Endometrial microvascular endothelial cells (primary cell): Measurements from ENCODE around the gene FBXW2. TPM values are rescaled to one million over a fixed set of nuclear protein-coding genes. Genes with fewer than 3 reads are reported as not detected.
"Not testable (repeated sequence)": the region's sequence is repeated elsewhere in the genome, so short reads cannot be mapped to it uniquely, and the experiment has no call there.

ENCODE experiments used
- in situ Hi-C: cut with HindIII; loops from 2 replicates; pipeline ENCODE4 v1.10.0; 2017; ENCODE audit warnings: low sequenced_read_pairs, low pct_unique_long_range_greater_than_20kb; ENCODE audit errors: inconsistent ontology term
- total RNA-seq: library from RNA; depleted of rRNA; stranded (reverse); fragments of >200 nt; gene quantifications from one replicate; pipeline ENCODE4 v1.2.3, GENCODE V29; 2015; ENCODE audit errors: inconsistent ontology term

Gene FBXW2
- total RNA-seq, 1 donor from 2014 or later = 45.7 TPM

- in situ Hi-C loops = no loop called here
These were observed 36.7 kb downstream of the FBXW2 start for GRCh38 chr9:120756531-120756930.

GRCh38 chr9:120755810-120756434 lies 37.3 kb downstream of the FBXW2 start:
- in situ Hi-C loops = no loop called here

GRCh38 chr9:120755044-120755443 lies 38.2 kb downstream of the FBXW2 start:
- in situ Hi-C loops = no loop called here

- in situ Hi-C loops = no loop called here
These were observed 42.8 kb downstream of the FBXW2 start for GRCh38 chr9:120750421-120750820.

GRCh38 chr9:120746366-120746765 lies 46.9 kb downstream of the FBXW2 start:
- in situ Hi-C loops = not testable (repeated sequence)

- in situ Hi-C loops = no loop called here
These were observed 47.9 kb downstream of the FBXW2 start for GRCh38 chr9:120745278-120745677.

GRCh38 chr9:120742951-120743416 lies 50.2 kb downstream of the FBXW2 start:
- in situ Hi-C loops = no loop called here

GRCh38 chr9:120741701-120742100 lies 51.5 kb downstream of the FBXW2 start:
- in situ Hi-C loops = no loop called here

- in situ Hi-C loops = no loop called here
These were observed 52.0 kb downstream of the FBXW2 start for GRCh38 chr9:120741191-120741590.

- in situ Hi-C loops = no loop called here
These were observed 53.1 kb downstream of the FBXW2 start for GRCh38 chr9:120740132-120740531.

GRCh38 chr9:120737416-120738165 lies 55.6 kb downstream of the FBXW2 start:
- in situ Hi-C loops = no loop called here

GRCh38 chr9:120736881-120737280 lies 56.3 kb downstream of the FBXW2 start:
- in situ Hi-C loops = no loop called here

- in situ Hi-C loops = no loop called here
These were observed 57.6 kb downstream of the FBXW2 start for GRCh38 chr9:120735415-120736126.

GRCh38 chr9:120734607-120735410 lies 58.4 kb downstream of the FBXW2 start:
- in situ Hi-C loops = no loop called here

GRCh38 chr9:120733190-120733589 lies 60.0 kb downstream of the FBXW2 start:
- in situ Hi-C loops = no loop called here

- in situ Hi-C loops = no loop called here
These were observed 62.3 kb downstream of the FBXW2 start for GRCh38 chr9:120730654-120731514.

GRCh38 chr9:120729791-120730241 lies 63.4 kb downstream of the FBXW2 start:
- in situ Hi-C loops = no loop called here

GRCh38 chr9:120726484-120726883 lies 66.7 kb downstream of the FBXW2 start:
- in situ Hi-C loops = no loop called here
